Urinary bladder (tissue), 4 donors: ENCODE measurements around the gene CDK1. TPM values are rescaled to one million over a fixed set of nuclear protein-coding genes. Genes with fewer than 3 reads are reported as not detected.

ENCODE experiments used
- DNase-seq: peaks from one replicate; pipeline ENCODE4 v3.0.0-alpha.2; 2015; ENCODE audit errors: extremely low spot score
- H3K27ac ChIP-seq: one replicate; pipeline ENCODE4 v1.5.1; 2013; ENCODE audit warnings: low read depth, mild to moderate bottlenecking, moderate library complexity
- H3K36me3 ChIP-seq: one replicate; pipeline ENCODE4 v1.6.1; 2013; ENCODE audit warnings: mild to moderate bottlenecking, moderate library complexity; ENCODE audit not compliant: insufficient read depth
- H3K4me1 ChIP-seq: one replicate; pipeline ENCODE4 v1.6.1; 2013; ENCODE audit warnings: mild to moderate bottlenecking, moderate library complexity; ENCODE audit not compliant: insufficient read depth
- H3K4me3 ChIP-seq: one replicate; pipeline ENCODE4 v1.5.1; 2013; ENCODE audit warnings: low read depth, low read length
- WGBS: extraction: QIAGEN DNeasy Blood & Tissue Kit; methylation state at CpG from one replicate; pipeline ENCODE4 v1.1.7; 2013; 5-methylcytosine and 5-hydroxymethylcytosine counted together
- polyA plus RNA-seq: library from polyadenylated mRNA; stranded (reverse); fragments of 200-250 nt; gene quantifications from one replicate; pipeline ENCODE4 v1.2.3, GENCODE V29; 2013
- total RNA-seq: library from RNA; depleted of rRNA; stranded (reverse); fragments of >200 nt; gene quantifications from one replicate; pipeline ENCODE4 v1.2.3, GENCODE V29; 2014
- donor health status: healthy with polysubstance abuse.
- donor health status: healthy.

CDK1 gene
- total and polyA plus RNA-seq, 2 donors, result 1.9 to 66.8 TPM

GRCh38 chr10:60809157-60809556 is 30.9 kb downstream of the CDK1 start:
- 70% methylated on average over 3 of the region's 3 CpGs for WGBS
- peaks cover 4% of the 10 kb centered on the region for H3K4me1 ChIP-seq
- H3K27ac ChIP-seq, result peak overlapping the region; percentile 18
- no peak overlapping the region for H3K4me3 ChIP-seq
- H3K36me3 ChIP-seq, result no peaks in the 10 kb centered on the region
- DNase-seq, result no peak

DNA sequence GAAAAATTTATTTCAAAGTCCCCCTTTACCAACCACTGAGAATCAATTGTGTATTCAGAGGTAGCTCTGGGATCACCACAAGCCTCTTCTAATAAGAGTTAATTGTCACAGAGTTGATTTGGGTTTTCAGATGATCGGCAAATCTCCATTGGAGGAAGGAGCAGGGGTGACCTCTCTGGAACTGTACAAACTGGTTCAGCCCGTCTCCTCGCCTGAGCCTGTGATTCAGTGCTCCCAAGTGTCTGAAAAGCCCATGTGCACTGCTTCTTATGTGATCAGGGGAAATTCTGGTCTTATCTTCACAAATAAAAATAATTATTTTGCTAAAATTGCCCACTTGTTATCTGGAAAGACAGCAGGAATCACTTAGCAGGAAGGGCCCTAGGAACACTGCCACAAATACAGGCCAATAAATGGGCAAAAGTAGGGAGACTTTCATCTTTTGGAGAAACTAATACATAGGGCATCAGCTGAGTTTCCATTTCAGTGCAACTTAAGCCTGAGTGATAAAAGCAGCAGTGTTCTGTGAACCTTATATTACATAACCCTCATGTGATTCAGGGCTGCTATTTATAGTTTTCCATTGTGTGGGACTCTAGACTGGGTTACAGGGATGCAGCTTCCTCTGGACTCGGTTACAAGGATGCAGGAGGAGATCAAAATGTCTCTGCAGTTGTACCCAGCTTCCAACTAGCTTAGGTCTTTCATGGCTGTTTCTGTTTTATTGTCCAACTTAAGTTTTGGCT is 32.3 kb downstream of the CDK1 start:
- Histone ChIP-seq H3K27ac (peak overlapping the region; percentile 76), H3K4me1 (peaks cover 4% of the 10 kb centered on the region), H3K4me3 (no peak overlapping the region), H3K36me3 (no peaks in the 10 kb centered on the region)
- no peak for DNase-seq
- WGBS, result 22% methylated on average over 4 of the region's 4 CpGs

DNA sequence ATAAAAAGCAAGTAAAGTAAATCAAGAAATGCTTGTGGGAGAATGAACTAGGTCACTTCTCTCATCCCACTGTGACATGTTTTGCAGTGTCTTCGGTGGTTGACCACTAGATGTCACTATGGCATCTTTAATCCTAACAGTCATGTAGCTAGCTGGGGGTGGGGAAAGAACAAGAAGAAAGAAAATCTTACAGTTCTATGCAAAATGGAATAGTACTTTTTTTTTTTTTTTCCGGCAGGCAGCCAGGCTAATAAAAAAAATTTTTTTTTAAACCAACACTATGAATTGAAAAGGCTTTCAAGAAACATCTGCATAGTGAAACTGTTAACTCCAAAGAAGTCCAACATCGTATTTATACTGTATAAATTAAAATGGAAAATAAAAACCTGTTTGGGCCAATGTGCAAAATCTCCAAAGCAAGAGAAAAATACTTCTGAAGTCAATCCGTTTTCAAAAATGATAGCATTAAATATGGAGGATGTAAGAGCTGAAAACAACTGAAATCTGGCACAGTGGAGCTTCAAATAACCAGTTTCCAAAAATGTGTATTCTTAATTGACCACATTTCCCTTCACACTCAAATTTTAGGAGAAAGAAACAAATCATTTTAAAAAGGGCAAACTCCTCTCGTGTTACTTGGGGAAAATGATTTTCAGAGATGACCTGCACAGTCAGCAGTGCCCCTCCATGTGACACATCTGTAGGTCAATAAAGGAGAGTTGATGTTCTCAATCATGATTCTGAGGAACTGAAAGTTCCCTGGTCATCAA is 38.5 kb downstream of the CDK1 start:
- H3K4me1 ChIP-seq, result no peaks in the 10 kb centered on the region
- WGBS, result 10% methylated on average over 5 of the region's 5 CpGs
- DNase-seq, result peak; percentile 89
- no peak overlapping the region for H3K4me3 ChIP-seq
- H3K27ac ChIP-seq, result peak overlapping the region; percentile 5
- H3K36me3 ChIP-seq, result no peaks in the 10 kb centered on the region

DNA sequence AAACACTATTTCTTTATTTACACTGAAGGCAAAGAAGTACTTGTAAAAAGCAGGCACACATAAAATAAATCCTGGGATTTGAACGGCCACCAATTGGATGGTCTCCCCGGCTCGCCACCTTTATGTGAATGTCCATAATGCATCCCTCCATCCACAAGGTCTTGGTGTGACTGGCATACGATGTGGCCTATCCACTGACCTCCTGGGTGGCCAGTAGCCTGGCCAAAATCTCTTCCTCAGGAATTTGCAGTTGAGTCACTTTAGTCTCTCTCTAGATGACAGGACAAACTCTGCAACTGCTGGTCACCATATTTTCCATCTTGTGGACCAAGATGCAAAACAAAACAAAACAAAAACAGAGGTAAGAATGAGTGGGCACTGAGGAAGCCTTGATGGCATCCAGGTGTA is 39.1 kb downstream of the CDK1 start:
- Histone ChIP-seq H3K27ac (no peak overlapping the region), H3K36me3 (no peaks in the 10 kb centered on the region), H3K4me1 (no peaks in the 10 kb centered on the region), H3K4me3 (no peak overlapping the region)
- no peak for DNase-seq
- 38% methylated on average over 4 of the region's 4 CpGs for WGBS

- WGBS, result 23% methylated on average over 3 of the region's 3 CpGs
- Histone ChIP-seq H3K27ac (no peak overlapping the region), H3K4me1 (no peaks in the 10 kb centered on the region), H3K36me3 (no peaks in the 10 kb centered on the region), H3K4me3 (no peak overlapping the region)
- DNase-seq, result no peak
These were observed 40.0 kb downstream of the CDK1 start for GRCh38 chr10:60818134-60818770.

GRCh38 chr10:60819271-60819670 is 41.0 kb downstream of the CDK1 start:
- Histone ChIP-seq H3K36me3 (no peaks in the 10 kb centered on the region), H3K4me3 (no peak overlapping the region), H3K4me1 (no peaks in the 10 kb centered on the region), H3K27ac (no peak overlapping the region)
- DNase-seq, result no peak
- WGBS, result 90% methylated on average over 6 of the region's 6 CpGs

DNA sequence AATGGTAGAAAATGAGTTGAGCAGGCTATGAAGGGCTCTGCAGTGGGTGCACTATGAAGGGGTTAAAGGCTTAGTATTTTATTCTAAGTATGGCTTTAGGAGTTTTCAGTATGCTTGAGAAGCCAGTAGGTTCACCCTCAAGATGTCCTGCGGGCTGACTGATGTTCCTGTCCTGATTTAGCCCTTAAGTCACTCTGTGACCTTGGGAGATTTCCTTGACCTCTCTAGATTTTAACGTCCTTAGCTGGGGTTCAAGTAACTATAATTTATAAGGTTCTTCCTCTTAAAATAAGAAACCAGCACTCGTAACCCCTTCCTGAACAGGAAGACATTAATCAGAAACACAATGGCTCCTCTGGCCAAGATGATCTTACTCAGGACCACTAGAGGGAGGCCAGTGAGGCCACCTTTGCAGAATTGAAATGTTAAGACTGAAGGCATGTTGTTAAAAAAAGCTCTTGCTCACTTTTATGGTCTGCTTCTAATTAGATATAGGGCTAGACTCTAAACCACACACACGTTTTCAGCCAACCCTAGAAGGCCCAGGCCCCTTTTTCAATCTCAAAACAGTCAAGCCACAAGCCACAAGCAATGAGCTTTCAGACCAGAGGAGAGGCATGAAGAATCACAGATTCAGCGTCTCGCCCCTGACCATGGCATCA is 41.9 kb downstream of the CDK1 start:
- Histone ChIP-seq H3K4me1 (no peaks in the 10 kb centered on the region), H3K27ac (no peak overlapping the region), H3K36me3 (no peaks in the 10 kb centered on the region), H3K4me3 (no peak overlapping the region)
- WGBS, result 73% methylated on average over 6 of the region's 6 CpGs
- DNase-seq, result no peak

- no peak overlapping the region for H3K27ac ChIP-seq
- DNase-seq, result no peak
- no peaks in the 10 kb centered on the region for H3K36me3 ChIP-seq
- H3K4me3 ChIP-seq, result no peak overlapping the region
- H3K4me1 ChIP-seq, result no peaks in the 10 kb centered on the region
- WGBS, result 77% methylated on average over 2 of the region's 2 CpGs
These were observed 43.4 kb downstream of the CDK1 start for GRCh38 chr10:60821656-60822055.

- no peak overlapping the region for H3K27ac ChIP-seq
- no peak for DNase-seq
- no peaks in the 10 kb centered on the region for H3K4me1 ChIP-seq
- H3K36me3 ChIP-seq, result no peaks in the 10 kb centered on the region
- no peak overlapping the region for H3K4me3 ChIP-seq
- WGBS, result 74% methylated on average over 4 of the region's 4 CpGs
These were observed 44.5 kb downstream of the CDK1 start for GRCh38 chr10:60822809-60823208.

DNA sequence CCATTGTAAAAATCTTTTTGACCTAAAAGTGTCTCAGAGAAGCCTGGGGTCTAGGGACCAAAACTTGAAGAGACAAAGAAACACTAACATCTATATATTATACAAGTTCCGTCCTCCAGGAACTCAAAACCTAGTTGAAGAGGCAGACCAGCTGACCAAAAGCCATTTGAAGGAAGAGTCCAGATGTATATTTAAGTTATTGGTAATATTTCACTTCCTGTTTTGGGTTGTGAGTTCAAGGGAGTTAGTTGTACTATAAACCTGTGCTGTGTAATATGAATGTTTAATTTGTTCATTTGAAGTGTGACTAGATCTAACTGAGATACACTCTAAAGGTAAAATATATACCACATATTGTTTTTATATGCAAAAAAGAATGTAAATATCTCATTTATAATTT is 45.0 kb downstream of the CDK1 start:
- Histone ChIP-seq H3K4me1 (no peaks in the 10 kb centered on the region), H3K27ac (no peak overlapping the region), H3K4me3 (no peak overlapping the region), H3K36me3 (no peaks in the 10 kb centered on the region)
- 98% methylated on average over 1 of the region's 1 CpG for WGBS
- no peak for DNase-seq

- Histone ChIP-seq H3K4me1 (no peaks in the 10 kb centered on the region), H3K4me3 (no peak overlapping the region), H3K36me3 (no peaks in the 10 kb centered on the region), H3K27ac (no peak overlapping the region)
- DNase-seq, result no peak
- 88% methylated on average over 4 of the region's 4 CpGs for WGBS
These were observed 47.2 kb downstream of the CDK1 start for GRCh38 chr10:60825520-60825919.

DNA sequence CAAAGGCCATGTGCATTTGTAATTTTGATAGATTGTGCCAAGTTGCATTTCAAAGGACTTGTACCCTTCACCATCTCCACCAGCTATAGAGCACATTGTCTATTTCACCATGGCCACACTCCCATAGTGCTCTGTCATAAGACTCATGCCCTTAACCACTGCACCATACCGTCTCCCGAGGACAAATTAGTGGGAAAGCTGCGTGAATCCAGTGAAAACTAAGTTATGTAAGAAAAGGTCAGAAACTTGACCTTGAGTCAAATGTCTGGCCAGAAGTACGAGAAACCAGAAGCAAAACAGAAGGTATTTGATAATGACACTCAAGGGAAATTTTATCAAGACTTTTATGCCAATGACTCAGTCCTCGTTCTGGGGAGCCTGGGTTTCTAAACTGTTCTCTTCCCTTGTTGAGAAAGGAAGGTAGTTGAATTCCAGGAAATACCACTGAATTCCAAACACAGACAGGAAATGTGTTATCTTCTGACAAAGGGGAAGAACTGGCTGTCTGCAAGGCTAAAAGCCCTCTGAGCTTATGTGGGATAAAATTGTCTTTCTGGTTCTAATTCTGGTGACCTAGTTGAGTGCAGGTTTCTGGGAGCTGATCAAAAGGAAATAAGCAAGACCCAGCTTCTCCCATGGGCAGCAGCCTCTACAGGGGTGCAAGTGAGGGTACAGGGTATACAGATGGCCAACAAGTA is 49.7 kb downstream of the CDK1 start:
- Histone ChIP-seq H3K36me3 (no peaks in the 10 kb centered on the region), H3K4me3 (no peak overlapping the region), H3K27ac (no peak overlapping the region), H3K4me1 (no peaks in the 10 kb centered on the region)
- 33% methylated on average over 5 of the region's 5 CpGs for WGBS
- no peak for DNase-seq

- Histone ChIP-seq H3K36me3 (no peaks in the 10 kb centered on the region), H3K4me1 (no peaks in the 10 kb centered on the region), H3K4me3 (no peak overlapping the region), H3K27ac (no peak overlapping the region)
- no peak for DNase-seq
- WGBS, result 29% methylated on average over 1 of the region's 1 CpG
These were observed 50.2 kb downstream of the CDK1 start for GRCh38 chr10:60828489-60828852.
